Vagina (tissue), 2 donors: ENCODE results near the gene ANXA5. TPM values are rescaled to one million over a fixed set of nuclear protein-coding genes. Genes with fewer than 3 reads are reported as not detected.
A peak's percentile ranks its signal among the peaks of the same experiment; 100 is the strongest.
"Not testable (repeated sequence)": the region's sequence is repeated elsewhere in the genome, so short reads cannot be mapped to it uniquely, and the experiment has no call there.

Source experiments
- DNase-seq, 2 donors: peaks; one replicate each; pipeline ENCODE4 v3.0.0-alpha.2; 2017; ENCODE audit errors: extremely low spot score in 2 of 2
- H3K27ac ChIP-seq: fragments of 200-600 bp; sonication (generic); one replicate; pipeline ENCODE4 v1.5.1; 2019
- H3K27me3 ChIP-seq: fragments of 200-600 bp; sonication (generic); one replicate; pipeline ENCODE4 v1.5.1; 2019
- H3K36me3 ChIP-seq, 2 donors: fragments of 200-600 bp; sonication (generic); one replicate each; pipeline ENCODE4 v1.5.1; 2017 to 2019
- H3K4me1 ChIP-seq: fragments of 200-600 bp; sonication (generic); one replicate; pipeline ENCODE4 v1.5.1; 2019
- H3K4me3 ChIP-seq, 2 donors: fragments of 200-600 bp; sonication (generic); 1 replicate in 1 of 2; 2 replicates in 1 of 2; pipeline ENCODE4 v1.5.1; 2016 to 2019
- H3K9me3 ChIP-seq: fragments of 200-600 bp; sonication (generic); one replicate; pipeline ENCODE4 v1.5.1; 2019
- CTCF ChIP-seq, 3 experiments: fragments of 450-650 bp in 2 of 3; fragments of 200-600 bp in 1 of 3; sonication (generic) in 1 of 3; IDR thresholded peaks; one replicate each; pipeline ENCODE4 v1.5.1; 2017 to 2019; ENCODE audit warnings: antibody characterized with exemption in 3 of 3, mild to moderate bottlenecking in 2 of 3, moderate library complexity in 2 of 3
- POLR2A ChIP-seq, 2 donors: fragments of 450-650 bp; IDR thresholded peaks; one replicate each; pipeline ENCODE4 v1.6.1; 2017; ENCODE audit warnings: antibody characterized with exemption in 2 of 2, mild to moderate bottlenecking in 2 of 2, moderate library complexity in 2 of 2
- POLR2AphosphoS5 ChIP-seq, 2 donors: sonication (generic); formaldehyde crosslinking; IDR thresholded peaks; one replicate each; pipeline ENCODE4 v1.9.0; 2017; ENCODE audit warnings: antibody characterized with exemption in 2 of 2, mild to moderate bottlenecking in 2 of 2, low read depth in 1 of 2; ENCODE audit not compliant: insufficient read depth in 1 of 2
- intact Hi-C: fragments of 100-400 bp; cut with DNase I; formaldehyde crosslinking; loops from one replicate; pipeline ENCODE4 v1.15.1; 2023
- total RNA-seq: library from RNA; depleted of rRNA; stranded (reverse); fragments of >200 nt; gene quantifications from one replicate; pipeline ENCODE4 v1.2.3, GENCODE V29; 2016

ANXA5 gene
- total RNA-seq, 1 donor from 2014 or later, result 197 TPM

GRCh38 chr4:121733942-121734341, 37.2 kb upstream of the ANXA5 start:
- intact Hi-C loops, result no loop called here
- Histone ChIP-seq H3K27ac (no peak overlapping the region), H3K27me3 (no peaks in the 10 kb centered on the region), H3K36me3 (no peaks in the 10 kb centered on the region), H3K9me3 (no peaks in the 10 kb centered on the region), H3K4me3 (no peak overlapping the region), H3K4me1 (no peaks in the 10 kb centered on the region)
- TF ChIP-seq CTCF (IDR thresholded peaks at IDR 0.05), result no peak
- no peak for TF ChIP-seq POLR2AphosphoS5 (IDR thresholded peaks at IDR 0.05; ENCODE audit: insufficient read depth in 1 of 2, low read depth in 1 of 2)
- TF ChIP-seq POLR2A (IDR thresholded peaks at IDR 0.05), result no peak
- no peak for DNase-seq

DNA sequence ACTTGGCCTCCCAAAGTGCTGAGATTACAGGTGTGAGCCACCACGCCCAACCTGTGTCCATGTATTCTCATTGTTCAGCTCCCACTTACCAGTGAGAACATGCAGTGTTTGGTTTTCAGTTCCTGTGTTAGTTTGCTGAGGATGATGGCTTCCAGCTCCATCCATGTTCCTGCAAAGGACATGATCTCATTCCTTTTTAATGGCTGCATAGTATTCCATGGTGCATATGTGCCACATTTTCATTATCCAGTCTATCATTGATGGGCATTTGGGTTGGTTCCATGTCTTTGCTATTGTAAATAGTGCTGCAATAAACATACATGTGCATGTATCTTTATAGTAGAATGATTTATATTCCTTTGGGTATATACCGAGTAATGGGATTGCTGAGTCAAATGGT, 33.0 kb upstream of the ANXA5 start:
- intact Hi-C loops, result not testable (repeated sequence)

DNA sequence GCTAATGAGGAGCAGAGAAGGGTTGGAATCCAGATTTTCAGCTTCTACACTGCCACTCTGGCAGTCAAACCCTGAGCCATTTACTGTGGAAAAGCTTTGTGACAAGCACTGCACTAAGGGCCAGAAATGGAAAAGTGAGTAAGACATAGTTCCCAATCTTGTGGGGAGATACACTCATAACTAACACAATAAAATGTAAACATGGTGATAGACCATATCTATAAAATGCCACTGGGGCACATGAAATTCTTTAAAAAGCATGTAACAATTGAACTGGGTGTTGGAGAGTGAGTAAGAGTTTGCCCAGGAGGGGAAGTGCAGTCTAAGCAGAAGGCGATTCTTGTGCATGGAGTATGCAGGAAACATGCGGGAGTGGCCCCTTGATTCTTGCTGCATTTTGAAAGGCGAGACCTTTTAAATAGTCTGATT, 32.0 kb upstream of the ANXA5 start:
- H3K9me3 ChIP-seq, result no peaks in the 10 kb centered on the region
- H3K4me3 ChIP-seq, result no peak overlapping the region
- H3K27ac ChIP-seq, result no peak overlapping the region
- H3K36me3 ChIP-seq, result no peaks in the 10 kb centered on the region
- TF ChIP-seq POLR2A (IDR thresholded peaks at IDR 0.05) (no peak), CTCF (IDR thresholded peaks at IDR 0.05) (no peak), POLR2AphosphoS5 (IDR thresholded peaks at IDR 0.05; ENCODE audit: insufficient read depth in 1 of 2, low read depth in 1 of 2) (no peak)
- no peak for DNase-seq
- H3K4me1 ChIP-seq, result no peaks in the 10 kb centered on the region
- no peaks in the 10 kb centered on the region for H3K27me3 ChIP-seq
- intact Hi-C loops, result no loop called here

More for the DNA sequence above, 33.0 kb upstream of the ANXA5 start:
- H3K4me3 ChIP-seq, H3K9me3 ChIP-seq, H3K36me3 ChIP-seq, H3K27ac ChIP-seq, H3K4me1 ChIP-seq, H3K27me3 ChIP-seq, DNase-seq: not testable (repeated sequence)

- intact Hi-C loops, result no loop called here
- Histone ChIP-seq H3K4me1 (no peaks in the 10 kb centered on the region), H3K27me3 (no peaks in the 10 kb centered on the region), H3K4me3 (no peak overlapping the region), H3K9me3 (no peaks in the 10 kb centered on the region), H3K27ac (no peak overlapping the region), H3K36me3 (no peaks in the 10 kb centered on the region)
- DNase-seq, result no peak
- TF ChIP-seq CTCF (IDR thresholded peaks at IDR 0.05) (no peak), POLR2AphosphoS5 (IDR thresholded peaks at IDR 0.05; ENCODE audit: insufficient read depth in 1 of 2, low read depth in 1 of 2) (no peak), POLR2A (IDR thresholded peaks at IDR 0.05) (no peak)
Measured at GRCh38 chr4:121728066-121728465, 31.3 kb upstream of the ANXA5 start.

- Histone ChIP-seq H3K4me1 (no peaks in the 10 kb centered on the region), H3K9me3 (no peaks in the 10 kb centered on the region), H3K27ac (no peak overlapping the region), H3K4me3 (no peak overlapping the region), H3K27me3 (no peaks in the 10 kb centered on the region), H3K36me3 (no peaks in the 10 kb centered on the region)
- no peak for DNase-seq
- intact Hi-C loops, result no loop called here
- no peak for TF ChIP-seq POLR2A (IDR thresholded peaks at IDR 0.05)
- TF ChIP-seq CTCF (IDR thresholded peaks at IDR 0.05), result peak; percentile 45 to 62 (median 62)
Measured at GRCh38 chr4:121726642-121727268, 30.0 kb upstream of the ANXA5 start.
